CD8-positive, alpha-beta memory T cell (primary cell): Measurements from ENCODE around the gene CSNK2B. TPM values are rescaled to one million over a fixed set of nuclear protein-coding genes. Genes with fewer than 3 reads are reported as not detected.

Experiments
- CTCF ChIA-PET: fragments of 350-600 bp; sonication (Branson Sonifier 250); formaldehyde crosslinking; loops from one replicate; lab custom pipeline; 2021; ENCODE audit warnings: antibody characterized with exemption; lab: Charles Lee
- POLR2A ChIA-PET: fragments of 350-600 bp; sonication (Branson Sonifier 250); formaldehyde crosslinking; loops from one replicate; lab custom pipeline; 2021; ENCODE audit warnings: antibody characterized with exemption; lab: Charles Lee
- DNase-seq, 5 donors: peaks; one replicate each; pipeline versions ENCODE4 v3.0.0 to v3.0.0-alpha.2; 2020 to 2022; ENCODE audit warnings: mixed read lengths in 1 of 5
- H3K27ac ChIP-seq: one replicate; pipeline ENCODE4 v1.7.0; 2013; ENCODE audit warnings: low read depth, mild to moderate bottlenecking, low read length, moderate library complexity
- H3K27me3 ChIP-seq: 2 replicates; pipeline ENCODE4 v1.7.0; 2013; ENCODE audit warnings: low read length, mild to moderate bottlenecking; ENCODE audit not compliant: insufficient read depth, poor library complexity, severe bottlenecking
- H3K36me3 ChIP-seq: 2 replicates; pipeline ENCODE4 v1.7.0; 2013; ENCODE audit warnings: mild to moderate bottlenecking, low read length, moderate library complexity; ENCODE audit not compliant: insufficient read depth
- H3K4me1 ChIP-seq: 2 replicates; pipeline ENCODE4 v1.7.0; 2013; ENCODE audit warnings: mild to moderate bottlenecking, low read length, moderate library complexity; ENCODE audit not compliant: insufficient read depth
- H3K4me3 ChIP-seq: 2 replicates; pipeline ENCODE4 v1.7.0; 2013; ENCODE audit warnings: mild to moderate bottlenecking, low read length
- H3K9me3 ChIP-seq: 2 replicates; pipeline ENCODE4 v1.7.0; 2013; ENCODE audit warnings: mild to moderate bottlenecking, low read length
- H3K27ac Mint-ChIP-seq, 8 donors: one replicate each; pipeline ENCODE4 v1.8.0; 2020 to 2021; ENCODE audit warnings: mixed read lengths in 8 of 8, mild to moderate bottlenecking in 6 of 8, inconsistent platforms in 3 of 8, moderate library complexity in 3 of 8
- H3K27me3 Mint-ChIP-seq, 2 donors: one replicate each; pipeline ENCODE4 v1.8.0; 2020 to 2021; ENCODE audit warnings: mixed read lengths in 2 of 2, mild to moderate bottlenecking in 1 of 2, moderate library complexity in 1 of 2
- H3K36me3 Mint-ChIP-seq, 3 donors: one replicate each; pipeline ENCODE4 v1.8.0; 2020 to 2021; ENCODE audit warnings: mixed read lengths in 3 of 3, inconsistent platforms in 1 of 3, mild to moderate bottlenecking in 1 of 3
- H3K4me1 Mint-ChIP-seq, 3 donors: one replicate each; pipeline ENCODE4 v1.8.0; 2020 to 2021; ENCODE audit warnings: mixed read lengths in 3 of 3, inconsistent platforms in 1 of 3, mild to moderate bottlenecking in 1 of 3
- H3K4me3 Mint-ChIP-seq, 7 donors: one replicate each; pipeline ENCODE4 v1.8.0; 2020 to 2021; ENCODE audit warnings: mixed read lengths in 7 of 7, mild to moderate bottlenecking in 6 of 7, moderate library complexity in 4 of 7, inconsistent platforms in 2 of 7
- H3K9me3 Mint-ChIP-seq, 5 donors: one replicate each; pipeline ENCODE4 v1.8.0; 2020 to 2022; ENCODE audit warnings: mixed read lengths in 5 of 5, mild to moderate bottlenecking in 3 of 5, moderate library complexity in 2 of 5, inconsistent platforms in 1 of 5
- polyA plus RNA-seq: library from polyadenylated mRNA; unstranded; fragments of 300-500 nt; fragmentation: Illumina TruSeq; gene quantifications from one replicate; pipeline ENCODE4 v1.2.3, GENCODE V29; 2021
- total RNA-seq, 2 experiments: library from RNA; stranded (reverse); gene quantifications; one replicate each; pipeline ENCODE4 v1.2.3, GENCODE V29; 2021

The CSNK2B gene
- total and polyA plus RNA-seq, 3 experiments from 2014 or later, result 265 to 334 (median 323) TPM

GRCh38 chr6:31689249-31690110, 23.6 kb downstream of the CSNK2B start:
- Mint-ChIP-seq H3K27me3 (no peaks in the 10 kb centered on the region), H3K4me3 (no peak overlapping the region), H3K36me3 (peaks cover 0 to 87% (median 12%) of the 10 kb centered on the region in 3 donors), H3K9me3 (no peaks in the 10 kb centered on the region), H3K4me1 (no peaks in the 10 kb centered on the region), H3K27ac (peak overlapping the region in 5 of 8 donors; percentile 27 to 58 (median 50))
- DNase-seq, result no peak
- Histone ChIP-seq H3K27me3 (no peaks in the 10 kb centered on the region), H3K9me3 (no peaks in the 10 kb centered on the region), H3K4me3 (no peak overlapping the region), H3K4me1 (peaks cover 9% of the 10 kb centered on the region), H3K36me3 (peaks cover 64% of the 10 kb centered on the region), H3K27ac (peak overlapping the region; percentile 68)
- CTCF ChIA-PET, result interaction anchor here (1.4 kb wide), 1 partner anchor 149 kb away, joined by 4 read pairs; no protein-coding TSS in a partner anchor
- POLR2A ChIA-PET, result no interaction called here

- Histone ChIP-seq H3K4me3 (no peak overlapping the region), H3K4me1 (peaks cover 9% of the 10 kb centered on the region), H3K27me3 (no peaks in the 10 kb centered on the region), H3K36me3 (peaks cover 72% of the 10 kb centered on the region), H3K27ac (peak overlapping the region; percentile 68), H3K9me3 (no peaks in the 10 kb centered on the region)
- Mint-ChIP-seq H3K27ac (peak overlapping the region in 7 of 8 donors; percentile 14 to 80 (median 54)), H3K9me3 (no peaks in the 10 kb centered on the region), H3K36me3 (peaks cover 0 to 93% (median 12%) of the 10 kb centered on the region in 3 donors), H3K27me3 (no peaks in the 10 kb centered on the region), H3K4me1 (no peaks in the 10 kb centered on the region), H3K4me3 (no peak overlapping the region)
- POLR2A ChIA-PET, result no interaction called here
- CTCF ChIA-PET, result interaction anchor here (1.4 kb wide), 2 partner anchors 38 to 148 kb away, joined by 3 to 4 read pairs; partner anchors contain the start of gene DDAH2
- DNase-seq, result no peak
These were observed 24.6 kb downstream of the CSNK2B start for GRCh38 chr6:31690231-31691077.

- no peaks in the 10 kb centered on the region for H3K4me1 Mint-ChIP-seq
- Histone ChIP-seq H3K27ac (peak overlapping the region; percentile 68), H3K9me3 (no peaks in the 10 kb centered on the region), H3K4me1 (peaks cover 9% of the 10 kb centered on the region), H3K36me3 (peaks cover 69% of the 10 kb centered on the region), H3K4me3 (no peak overlapping the region), H3K27me3 (no peaks in the 10 kb centered on the region)
- H3K27me3 Mint-ChIP-seq, result no peaks in the 10 kb centered on the region
- H3K9me3 Mint-ChIP-seq, result no peaks in the 10 kb centered on the region
- ChIA-PET POLR2A (no interaction called here), CTCF (interaction anchor here (1.4 kb wide), 1 partner anchor 38 kb away, joined by 3 read pairs; the partner anchor contains the start of gene DDAH2)
- H3K4me3 Mint-ChIP-seq, result no peak overlapping the region
- no peak for DNase-seq
- peak overlapping the region in 4 of 8 donors; percentile 35 to 79 (median 58) for H3K27ac Mint-ChIP-seq
- peaks cover 0 to 91% (median 12%) of the 10 kb centered on the region in 3 donors for H3K36me3 Mint-ChIP-seq
These were observed 25.2 kb downstream of the CSNK2B start for GRCh38 chr6:31691078-31691463.

DNA sequence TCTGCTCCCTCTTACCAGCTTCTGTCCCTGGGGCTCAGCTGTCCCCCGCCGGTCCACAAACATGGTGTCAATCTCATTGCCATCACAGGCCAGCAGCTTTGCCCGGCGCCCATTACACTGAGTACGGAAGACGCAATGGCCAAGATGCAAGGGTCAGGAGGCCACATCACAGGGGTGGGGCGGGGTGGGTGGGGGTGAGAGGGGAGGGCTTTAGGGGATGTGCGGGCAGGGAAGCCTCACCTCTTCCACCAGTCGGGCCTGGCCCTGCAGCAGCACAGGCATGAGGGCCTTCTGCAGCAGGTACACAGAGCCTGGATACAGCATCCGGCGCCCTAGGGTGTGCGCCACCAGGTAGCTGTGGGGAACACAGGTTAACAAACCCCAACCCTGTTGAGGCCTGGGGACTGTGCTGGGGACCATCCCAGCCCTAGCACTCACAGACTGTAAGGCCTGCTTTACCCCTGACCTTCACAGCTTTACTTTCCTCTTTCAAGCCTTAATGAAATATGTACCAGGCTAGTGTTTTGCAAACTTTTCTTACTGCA, 25.8 kb downstream of the CSNK2B start:
- H3K4me3 ChIP-seq, result no peak overlapping the region
- ChIA-PET POLR2A (no interaction called here), CTCF (no interaction called here)
- H3K4me1 Mint-ChIP-seq, result no peaks in the 10 kb centered on the region
- H3K27ac ChIP-seq, result peak overlapping the region; percentile 68
- DNase-seq, result no peak
- H3K9me3 ChIP-seq, result no peaks in the 10 kb centered on the region
- peaks cover 0 to 91% (median 7%) of the 10 kb centered on the region in 3 donors for H3K36me3 Mint-ChIP-seq
- H3K27me3 ChIP-seq, result no peaks in the 10 kb centered on the region
- no peaks in the 10 kb centered on the region for H3K9me3 Mint-ChIP-seq
- no peaks in the 10 kb centered on the region for H3K27me3 Mint-ChIP-seq
- H3K4me1 ChIP-seq, result peaks cover 9% of the 10 kb centered on the region
- H3K36me3 ChIP-seq, result peaks cover 70% of the 10 kb centered on the region
- no peak overlapping the region for H3K4me3 Mint-ChIP-seq
- H3K27ac Mint-ChIP-seq, result peak overlapping the region in 2 of 8 donors; percentile 22 to 35

- Histone ChIP-seq H3K27ac (no peak overlapping the region), H3K27me3 (no peaks in the 10 kb centered on the region), H3K9me3 (no peaks in the 10 kb centered on the region), H3K36me3 (peaks cover 70% of the 10 kb centered on the region), H3K4me1 (peaks cover 9% of the 10 kb centered on the region), H3K4me3 (no peak overlapping the region)
- H3K9me3 Mint-ChIP-seq, result no peaks in the 10 kb centered on the region
- CTCF ChIA-PET, result interaction anchor here (1.7 kb wide), 1 partner anchor 47 kb away, joined by 5 read pairs; the partner anchor contains the start of gene MSH5
- peak overlapping the region in 2 of 8 donors; percentile 7 to 80 for H3K27ac Mint-ChIP-seq
- H3K4me1 Mint-ChIP-seq, result peaks cover 2 to 4% (median 3%) of the 10 kb centered on the region in 3 donors
- POLR2A ChIA-PET, result no interaction called here
- H3K4me3 Mint-ChIP-seq, result no peak overlapping the region
- peaks cover 0 to 92% (median 7%) of the 10 kb centered on the region in 3 donors for H3K36me3 Mint-ChIP-seq
- peaks cover 0 to 2% of the 10 kb centered on the region in 2 donors for H3K27me3 Mint-ChIP-seq
- DNase-seq, result no peak
These were observed 26.5 kb downstream of the CSNK2B start for GRCh38 chr6:31692353-31692752.

GRCh38 chr6:31692886-31693285, 27.0 kb downstream of the CSNK2B start:
- no peak for DNase-seq
- ChIA-PET CTCF (interaction anchor here (1.7 kb wide), 1 partner anchor 47 kb away, joined by 5 read pairs; the partner anchor contains the start of gene MSH5), POLR2A (no interaction called here)
- Mint-ChIP-seq H3K27ac (peak overlapping the region in 1 of 8 donors; percentile 73), H3K9me3 (no peaks in the 10 kb centered on the region), H3K27me3 (peaks cover 0 to 2% of the 10 kb centered on the region in 2 donors), H3K4me1 (peaks cover 7 to 9% (median 8%) of the 10 kb centered on the region in 3 donors), H3K4me3 (no peak overlapping the region), H3K36me3 (peaks cover 0 to 92% (median 4%) of the 10 kb centered on the region in 3 donors)
- H3K4me1 ChIP-seq, result peaks cover 9% of the 10 kb centered on the region
- H3K9me3 ChIP-seq, result no peaks in the 10 kb centered on the region
- H3K27me3 ChIP-seq, result no peaks in the 10 kb centered on the region
- peaks cover 70% of the 10 kb centered on the region for H3K36me3 ChIP-seq
- H3K4me3 ChIP-seq, result no peak overlapping the region
- no peak overlapping the region for H3K27ac ChIP-seq

DNA sequence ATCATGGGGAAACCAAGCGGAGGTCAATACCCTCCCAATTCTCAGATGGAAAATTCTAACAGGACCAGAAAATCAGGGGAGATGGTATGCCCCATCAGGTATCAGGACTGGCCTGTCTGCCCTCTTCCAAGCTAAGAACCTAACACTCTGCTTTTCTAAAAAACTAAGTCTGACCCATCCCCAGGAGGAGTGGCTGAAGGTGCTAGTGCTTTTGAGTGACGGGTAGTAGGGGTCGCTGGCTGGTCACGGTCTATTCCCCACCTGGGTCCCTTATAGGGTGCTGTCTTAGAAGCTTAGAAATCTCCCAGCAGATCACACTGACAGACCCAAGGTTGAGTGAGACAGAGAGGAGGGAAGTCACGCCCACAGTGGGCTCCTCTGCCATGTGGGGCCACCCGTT, 27.7 kb downstream of the CSNK2B start:
- H3K4me1 Mint-ChIP-seq, result peaks cover 11 to 13% (median 11%) of the 10 kb centered on the region in 3 donors
- ChIA-PET CTCF (interaction anchor here (1.7 kb wide), 1 partner anchor 46 kb away, joined by 5 read pairs; the partner anchor contains the start of gene MSH5), POLR2A (no interaction called here)
- H3K27ac Mint-ChIP-seq, result peak overlapping the region in 3 of 8 donors; percentile 8 to 63 (median 50)
- peaks cover 0 to 2% of the 10 kb centered on the region in 2 donors for H3K27me3 Mint-ChIP-seq
- H3K9me3 Mint-ChIP-seq, result no peaks in the 10 kb centered on the region
- H3K4me1 ChIP-seq, result peaks cover 9% of the 10 kb centered on the region
- H3K36me3 Mint-ChIP-seq, result peaks cover 0 to 88% (median 7%) of the 10 kb centered on the region in 3 donors
- no peak overlapping the region for H3K27ac ChIP-seq
- no peaks in the 10 kb centered on the region for H3K9me3 ChIP-seq
- DNase-seq, result no peak
- no peak overlapping the region for H3K4me3 ChIP-seq
- H3K4me3 Mint-ChIP-seq, result no peak overlapping the region
- H3K27me3 ChIP-seq, result no peaks in the 10 kb centered on the region
- H3K36me3 ChIP-seq, result peaks cover 65% of the 10 kb centered on the region
